ENCODE data around the gene TOLLIP. TPM values are rescaled to one million over a fixed set of nuclear protein-coding genes. Genes with fewer than 3 reads are reported as not detected.

TOLLIP gene
- total RNA-seq, 1 experiment from 2014 or later: 21.5 TPM

GRCh38 chr11:1231396-1232020 is 77.9 kb downstream of the TOLLIP start:
- DNase-seq (ENCODE audit: low read depth): no peak

GRCh38 chr11:1230456-1231395 is 78.7 kb downstream of the TOLLIP start:
- DNase-seq (ENCODE audit: low read depth): no peak

GRCh38 chr11:1230121-1230455 is 79.3 kb downstream of the TOLLIP start:
- no peak for DNase-seq (ENCODE audit: low read depth)

GRCh38 chr11:1229471-1230120 is 79.8 kb downstream of the TOLLIP start:
- no peak for DNase-seq (ENCODE audit: low read depth)

- DNase-seq (ENCODE audit: low read depth): no peak
These were observed 80.4 kb downstream of the TOLLIP start for GRCh38 chr11:1228921-1229451.

GRCh38 chr11:1228101-1228821 is 81.2 kb downstream of the TOLLIP start:
- no peak for DNase-seq (ENCODE audit: low read depth)

- DNase-seq (ENCODE audit: low read depth): no peak
These were observed 81.8 kb downstream of the TOLLIP start for GRCh38 chr11:1227551-1228100.

- no peak for DNase-seq (ENCODE audit: low read depth)
These were observed 82.4 kb downstream of the TOLLIP start for GRCh38 chr11:1226986-1227550.

GRCh38 chr11:1226226-1226985 is 83.0 kb downstream of the TOLLIP start:
- DNase-seq (ENCODE audit: low read depth): no peak

- DNase-seq (ENCODE audit: low read depth): no peak
These were observed 83.8 kb downstream of the TOLLIP start for GRCh38 chr11:1225386-1226225.

- no peak for DNase-seq (ENCODE audit: low read depth)
These were observed 84.7 kb downstream of the TOLLIP start for GRCh38 chr11:1224491-1225385.

Other genes starting within 250 kb of the TOLLIP start
- gene MUC2, start 234.8 kb downstream of the TOLLIP start, total RNA-seq (2014; rRNA removed; shearing (Covaris generic)): not detected in 2 replicates
- gene MUC5AC, start 151.7 kb downstream of the TOLLIP start, total RNA-seq (2014; rRNA removed; shearing (Covaris generic)): not detected in 2 replicates
- gene MUC5B, start 86.6 kb downstream of the TOLLIP start, total RNA-seq (2014; rRNA removed; shearing (Covaris generic)): not detected in 2 replicates
- gene BRSK2, start 80.3 kb upstream of the TOLLIP start, total RNA-seq (2014; rRNA removed; shearing (Covaris generic)): 0.44 TPM in 1 of 2 replicates, not detected in the other
- gene MOB2, start 177.1 kb upstream of the TOLLIP start, total RNA-seq (2014; rRNA removed; shearing (Covaris generic)): 9.5 and 21.3 TPM in 2 replicates

Measured in M059J (cell line).